H1 (cell line): Measurements from ENCODE around the gene ISX. TPM values are rescaled to one million over a fixed set of nuclear protein-coding genes. Genes with fewer than 3 reads are reported as not detected.

Experiments
- GABPA ChIP-seq: IDR thresholded peaks from 2 replicates; pipeline ENCODE4 v1.6.1; 2011; ENCODE audit warnings: mild to moderate bottlenecking, low read length, moderate library complexity, borderline replicate concordance; ENCODE audit not compliant: insufficient read depth
- HDAC2 ChIP-seq, 2 experiments: fragments of 300-600 bp in 1 of 2; sonication (generic) in 1 of 2; IDR thresholded peaks; 2 replicates each; pipeline ENCODE4 v1.6.1; 2011 to 2012; ENCODE audit warnings: low read depth in 2 of 2, low read length in 2 of 2, mild to moderate bottlenecking in 2 of 2, moderate library complexity in 2 of 2, borderline replicate concordance in 1 of 2, inconsistent platforms in 1 of 2
- NRF1 ChIP-seq: IDR thresholded peaks from 2 replicates; pipeline ENCODE4 v1.6.1; 2011; ENCODE audit warnings: mild to moderate bottlenecking, low read depth, low read length, improper control_type of control experiment
- POU5F1 ChIP-seq: IDR thresholded peaks from 2 replicates; pipeline ENCODE4 v1.6.1; 2011; ENCODE audit warnings: low read depth, mild to moderate bottlenecking, low read length, moderate library complexity
- TAF7 ChIP-seq: optimal IDR thresholded peaks from 2 replicates; pipeline ENCODE3; 2011; ENCODE audit warnings: low read depth, mild to moderate bottlenecking, inconsistent platforms, low read length, moderate library complexity, borderline replicate concordance
- polyA plus RNA-seq, 7 experiments: library from polyadenylated mRNA; depleted of rRNA in 3 of 7; stranded (reverse) in 5 of 7; unstranded in 2 of 7; fragments of >200 nt in 5 of 7; fragments of 200-250 nt in 2 of 7; gene quantifications; 1 replicate in 5 of 7; 2 replicates in 1 of 7; 4 replicates in 1 of 7; pipeline versions ENCODE4 v1.2.1 to v1.2.3, GENCODE V29; 2011 to 2013; ENCODE audit warnings: missing spikeins in 2 of 7, mixed read lengths in 2 of 7
- total RNA-seq: library from RNA; stranded (reverse); fragmentation: NEBNext Ultra II Directional; extraction: Animal tissue kit (Norgen Biotek cat#: 25700); gene quantifications from 2 replicates; pipeline ENCODE4 v1.2.1, GENCODE V29; 2021
- TF ChIP-seq, protein P1 (sequence below): IDR thresholded peaks from 2 replicates; pipeline ENCODE4 v1.6.1; 2012; ENCODE audit warnings: inconsistent platforms

Gene ISX
- total and polyA plus RNA-seq, 2 of the 8 experiments (the other 6 are each of a cell fraction or from before 2014, with no cell fraction given), result not detected

DNA sequence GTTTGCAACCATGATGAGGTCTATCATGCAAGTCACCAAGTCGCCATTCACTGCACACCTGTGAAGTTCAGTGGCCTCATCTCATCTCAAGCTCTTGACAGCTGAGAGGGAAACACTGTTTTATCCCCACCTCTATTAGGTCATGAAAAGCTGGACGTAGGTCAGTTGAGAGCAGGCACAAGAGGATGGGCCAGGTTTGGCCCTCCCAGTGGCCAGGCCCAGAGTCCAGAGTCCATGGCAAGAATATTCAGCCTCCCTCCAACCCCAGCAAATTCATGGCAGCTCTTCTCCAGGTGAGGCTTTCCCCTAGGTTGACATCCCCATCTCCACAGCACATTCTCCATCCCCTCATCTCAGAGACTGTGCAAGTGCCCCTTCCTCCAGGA, 22.0 kb upstream of the ISX start (continued):
- TF ChIP-seq, protein P1, sequence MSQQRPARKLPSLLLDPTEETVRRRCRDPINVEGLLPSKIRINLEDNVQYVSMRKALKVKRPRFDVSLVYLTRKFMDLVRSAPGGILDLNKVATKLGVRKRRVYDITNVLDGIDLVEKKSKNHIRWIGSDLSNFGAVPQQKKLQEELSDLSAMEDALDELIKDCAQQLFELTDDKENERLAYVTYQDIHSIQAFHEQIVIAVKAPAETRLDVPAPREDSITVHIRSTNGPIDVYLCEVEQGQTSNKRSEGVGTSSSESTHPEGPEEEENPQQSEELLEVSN, result no peak
- no peak for TF ChIP-seq HDAC2 (IDR thresholded peaks at IDR 0.05; ENCODE audit: borderline replicate concordance in 1 of 2, low read depth in 2 of 2, low read length in 2 of 2)
- TF ChIP-seq GABPA, result no peak
- no peak for TF ChIP-seq TAF7
- no peak for TF ChIP-seq NRF1
- TF ChIP-seq POU5F1, result no peak
